ENCODE results near the gene STIMATE. TPM values are rescaled to one million over a fixed set of nuclear protein-coding genes. Genes with fewer than 3 reads are reported as not detected.

Gene STIMATE
- total and polyA plus RNA-seq, 2 of the 4 experiments (the other 2 are of a cell fraction) = 10.6 to 17.8 TPM

- CTCF ChIA-PET = no interaction called here
Observed at GRCh38 chr3:52923963-52924362, 26.6 kb upstream of the STIMATE start.

More at GRCh38 chr3:52923963-52924362, 26.6 kb upstream of the STIMATE start:
- Histone ChIP-seq H2AFZ (replicated peaks; ENCODE audit: low read length, poor library complexity) (no peak overlapping the region), H3K9ac (ENCODE audit: low read depth, low read length) (no peak overlapping the region), H3K14ac (replicated peaks; ENCODE audit: low read depth, low read length) (no peak overlapping the region), H4K8ac (ENCODE audit: low read depth in 2 of 2, low read length in 2 of 2) (no peak overlapping the region), H3K27ac (ENCODE audit: insufficient read depth, low read length) (no peak overlapping the region), H3K79me1 (ENCODE audit: low read depth in 1 of 2, low read length in 2 of 2) (no peaks in the 10 kb centered on the region), H2BK15ac (ENCODE audit: low read depth, low read length) (no peak overlapping the region), H3K56ac (ENCODE audit: extremely low read depth, insufficient read depth, low read length) (no peak overlapping the region), H3K4me3 (ENCODE audit: insufficient read depth, low read depth, low read length) (no peak overlapping the region), H3K27me3 (ENCODE audit: control insufficient read depth, insufficient read depth, low read length) (no peaks in the 10 kb centered on the region), H3K9me1 (ENCODE audit: insufficient read depth, low read length) (no peaks in the 10 kb centered on the region), H3K23ac (ENCODE audit: low read depth, low read length) (no peak overlapping the region), H4K20me1 (ENCODE audit: insufficient read depth, low read length) (no peaks in the 10 kb centered on the region), H3K4me2 (ENCODE audit: low read depth, low read length) (no peak overlapping the region), H2AK5ac (ENCODE audit: low read depth, low read length) (no peak overlapping the region), H3K18ac (ENCODE audit: low read depth, low read length) (no peak overlapping the region), H2BK120ac (ENCODE audit: low read depth, low read length) (no peak overlapping the region), H3K4ac (ENCODE audit: low read depth, low read length) (no peak overlapping the region), H2BK5ac (ENCODE audit: low read depth, low read length, poor library complexity, severe bottlenecking) (no peak overlapping the region), H3K36me3 (ENCODE audit: control insufficient read depth, insufficient read depth, low read length) (no peaks in the 10 kb centered on the region), H2AK9ac (replicated peaks; ENCODE audit: low read depth, low read length, poor library complexity) (no peak overlapping the region), H2BK20ac (ENCODE audit: low read depth, low read length) (no peak overlapping the region), H3K4me1 (ENCODE audit: control insufficient read depth, insufficient read depth, low read length) (no peaks in the 10 kb centered on the region), H3K9me3 (ENCODE audit: control insufficient read depth, insufficient read depth, low read length) (no peaks in the 10 kb centered on the region), H4K91ac (ENCODE audit: insufficient read depth, low read depth, low read length) (no peak overlapping the region), H4K5ac (ENCODE audit: low read depth, low read length) (no peak overlapping the region)
- intact Hi-C loops (cut with micrococcal nuclease) (no loop called here), in situ Hi-C loops (cut with MboI; ENCODE audit: low sequenced_read_pairs) (no loop called here), dilution Hi-C loops (cut with HindIII; ENCODE audit: low sequenced_read_pairs, unreplicated experiment) (no loop called here)
- no peak for TF ChIP-seq MAZ (IDR thresholded peaks at IDR 0.05; ENCODE audit: borderline replicate concordance, low read depth, low read length)
- TF ChIP-seq FOS (IDR thresholded peaks at IDR 0.05; ENCODE audit: low read depth, low read length) = no peak
- TF ChIP-seq NFE2L2 (IDR thresholded peaks at IDR 0.05; ENCODE audit: low read depth, low read length) = no peak
- TF ChIP-seq CTCF (conservative IDR thresholded peaks at IDR 0.05; ENCODE audit: low read depth, low read length) = no peak
- no peak for TF ChIP-seq RFX5 (IDR thresholded peaks at IDR 0.05; ENCODE audit: low read depth, low read length)
- TF ChIP-seq MXI1 (IDR thresholded peaks at IDR 0.05; ENCODE audit: borderline replicate concordance, low read depth, low read length) = no peak
- no peak for TF ChIP-seq BHLHE40 (IDR thresholded peaks at IDR 0.05; ENCODE audit: low read depth, low read length)
- TF ChIP-seq POLR2A (IDR thresholded peaks at IDR 0.05; ENCODE audit: low read depth, low read length) = no peak
- TF ChIP-seq CHD1 (IDR thresholded peaks at IDR 0.05; ENCODE audit: low read depth, low read length) = no peak
- no peak for TF ChIP-seq ELK1 (IDR thresholded peaks at IDR 0.05; ENCODE audit: borderline replicate concordance, low read depth, low read length)
- no peak for TF ChIP-seq MAFK (IDR thresholded peaks at IDR 0.05; ENCODE audit: low read depth, low read length)
- TF ChIP-seq, protein P1, sequence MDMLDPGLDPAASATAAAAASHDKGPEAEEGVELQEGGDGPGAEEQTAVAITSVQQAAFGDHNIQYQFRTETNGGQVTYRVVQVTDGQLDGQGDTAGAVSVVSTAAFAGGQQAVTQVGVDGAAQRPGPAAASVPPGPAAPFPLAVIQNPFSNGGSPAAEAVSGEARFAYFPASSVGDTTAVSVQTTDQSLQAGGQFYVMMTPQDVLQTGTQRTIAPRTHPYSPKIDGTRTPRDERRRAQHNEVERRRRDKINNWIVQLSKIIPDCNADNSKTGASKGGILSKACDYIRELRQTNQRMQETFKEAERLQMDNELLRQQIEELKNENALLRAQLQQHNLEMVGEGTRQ (IDR thresholded peaks at IDR 0.05; ENCODE audit: low read depth, low read length) = no peak
- TF ChIP-seq SMC3 (IDR thresholded peaks at IDR 0.05; ENCODE audit: low read depth, low read length) = no peak
- no peak for TF ChIP-seq CEBPB (IDR thresholded peaks at IDR 0.05; ENCODE audit: low read depth, low read length)
- no peak for TF ChIP-seq RAD21 (IDR thresholded peaks at IDR 0.05; ENCODE audit: low read length)
- TF ChIP-seq RCOR1 (IDR thresholded peaks at IDR 0.05; ENCODE audit: insufficient replicate concordance, low read length) = no peak
- WGBS, 2 experiments (ENCODE audit: extremely low coverage in 2 of 2, insufficient read length in 1 of 2) = no CpG with 5 or more reads among the region's 2 CpGs
- no peak for DNase-seq
- ATAC-seq (ENCODE audit: low read depth) = no peak
- POLR2A ChIA-PET (ENCODE audit: unreplicated experiment) = no interaction called here
- BruUV-seq (replicated peaks) = no TSS peak

All from IMR-90 (cell line).